HEK293 (cell line): ENCODE results near the gene CPLX1.
A peak's percentile ranks its signal among the peaks of the same experiment; 100 is the strongest.

Experiments
- SCRT1 ChIP-seq: fragments of 450-650 bp; formaldehyde crosslinking; IDR thresholded peaks from 2 replicates; pipeline ENCODE4 v1.5.1; 2016; ENCODE audit warnings: missing biosample characterization, missing genetic modification characterization, borderline replicate concordance
- ZNF223 ChIP-seq: fragments of 450-650 bp; formaldehyde crosslinking; IDR thresholded peaks from 2 replicates; pipeline ENCODE4 v1.5.1; 2016; ENCODE audit warnings: missing biosample characterization, missing genetic modification characterization

DNA sequence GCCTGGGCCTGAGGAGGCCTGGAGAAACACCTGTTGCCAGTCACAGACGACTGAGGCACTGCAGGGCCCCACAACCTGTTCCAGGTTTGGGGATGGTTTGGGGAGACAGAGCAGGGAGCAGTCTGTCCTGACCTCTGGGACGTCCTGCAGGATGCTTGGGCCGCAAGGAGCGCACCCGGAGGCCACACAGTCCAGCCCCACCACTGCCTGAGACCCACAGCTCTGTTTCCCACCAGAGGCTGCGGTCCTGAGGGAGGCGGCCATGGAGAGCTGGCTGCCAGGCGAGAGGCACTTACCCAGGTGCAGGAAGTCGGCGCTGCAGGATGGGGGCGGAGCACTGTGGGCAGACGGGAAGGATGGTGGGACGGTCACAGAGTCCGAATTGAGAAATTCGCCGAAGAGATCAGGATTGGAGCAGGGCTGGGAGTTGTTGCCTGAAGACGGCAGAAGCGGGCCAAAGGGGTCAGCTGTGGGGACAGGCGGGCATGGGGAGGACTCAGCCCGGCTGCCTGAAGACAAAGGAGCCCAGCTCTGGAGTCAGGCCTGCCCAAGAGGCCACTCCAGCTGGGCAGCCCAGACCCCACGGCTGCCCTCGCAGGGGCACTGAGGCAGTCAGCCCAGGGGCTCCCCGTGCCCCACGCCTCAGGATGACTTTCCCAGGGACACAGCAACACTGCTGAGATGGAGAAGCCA, 40.3 kb upstream of the CPLX1 start:
- TF ChIP-seq ZNF223 (tag by site-specific recombination) = no peak
- 0 out of 2 replicates have a peak, but pooled peaks have one; percentile 32 for TF ChIP-seq SCRT1
